SK-MEL-5 (cell line): ENCODE measurements around the gene CRYBG1. TPM values are rescaled to one million over a fixed set of nuclear protein-coding genes. Genes with fewer than 3 reads are reported as not detected.
"Not testable (repeated sequence)": the region's sequence is repeated elsewhere in the genome, so short reads cannot be mapped to it uniquely, and the experiment has no call there.

ENCODE experiments used
- DNase-seq: peaks from one replicate; pipeline ENCODE4 v3.0.0-alpha.2; 2016; ENCODE audit warnings: low read depth, low spot score
- in situ Hi-C: cut with HindIII; loops from 2 replicates; pipeline ENCODE4 v1.10.0; 2016; ENCODE audit warnings: low sequenced_read_pairs, high pct_unique_total_duplicates, low pct_unique_long_range_greater_than_20kb
- total RNA-seq: library from RNA; depleted of rRNA; stranded (reverse); fragments of >200 nt; shearing (Covaris generic); gene quantifications from 2 replicates; pipeline ENCODE4 v1.2.3, GENCODE V29; 2014

The CRYBG1 gene
- total RNA-seq, 1 experiment from 2014 or later = 0.05 TPM

DNA sequence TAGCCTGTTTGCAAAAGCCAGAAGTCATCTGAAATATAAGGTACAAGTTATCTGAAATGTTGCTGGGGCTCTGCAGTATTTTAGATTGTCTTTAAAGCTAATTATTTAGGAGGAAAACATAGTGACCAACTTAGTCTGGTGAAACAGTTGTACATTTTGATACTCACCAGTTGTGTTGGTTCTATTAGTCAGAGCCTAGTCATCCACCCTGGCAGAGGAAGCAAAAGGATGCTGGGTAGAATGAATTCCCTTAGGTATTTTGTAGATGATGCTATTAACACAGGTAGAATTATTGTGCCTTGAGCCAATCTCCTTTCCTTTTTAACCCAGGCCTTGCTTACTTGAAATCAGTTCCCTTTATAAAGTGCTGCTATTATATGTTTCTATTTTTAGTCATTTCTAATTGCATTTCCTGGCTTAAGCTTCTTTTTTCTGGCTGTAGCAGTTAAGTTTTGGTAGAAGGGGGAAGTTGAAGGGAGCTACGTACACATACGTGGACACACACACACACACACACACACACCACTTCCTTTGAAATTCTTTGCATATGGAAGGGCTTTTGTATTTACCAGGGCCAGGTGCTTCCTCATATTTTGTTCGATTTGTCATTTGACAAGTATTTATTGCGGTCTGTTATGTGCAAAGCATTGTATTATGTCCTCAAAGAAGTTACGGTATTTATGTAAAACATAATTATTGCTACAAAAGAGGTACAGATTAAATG is 186.3 kb downstream of the CRYBG1 start:
- no peak for DNase-seq
- in situ Hi-C loops = no loop called here

DNA sequence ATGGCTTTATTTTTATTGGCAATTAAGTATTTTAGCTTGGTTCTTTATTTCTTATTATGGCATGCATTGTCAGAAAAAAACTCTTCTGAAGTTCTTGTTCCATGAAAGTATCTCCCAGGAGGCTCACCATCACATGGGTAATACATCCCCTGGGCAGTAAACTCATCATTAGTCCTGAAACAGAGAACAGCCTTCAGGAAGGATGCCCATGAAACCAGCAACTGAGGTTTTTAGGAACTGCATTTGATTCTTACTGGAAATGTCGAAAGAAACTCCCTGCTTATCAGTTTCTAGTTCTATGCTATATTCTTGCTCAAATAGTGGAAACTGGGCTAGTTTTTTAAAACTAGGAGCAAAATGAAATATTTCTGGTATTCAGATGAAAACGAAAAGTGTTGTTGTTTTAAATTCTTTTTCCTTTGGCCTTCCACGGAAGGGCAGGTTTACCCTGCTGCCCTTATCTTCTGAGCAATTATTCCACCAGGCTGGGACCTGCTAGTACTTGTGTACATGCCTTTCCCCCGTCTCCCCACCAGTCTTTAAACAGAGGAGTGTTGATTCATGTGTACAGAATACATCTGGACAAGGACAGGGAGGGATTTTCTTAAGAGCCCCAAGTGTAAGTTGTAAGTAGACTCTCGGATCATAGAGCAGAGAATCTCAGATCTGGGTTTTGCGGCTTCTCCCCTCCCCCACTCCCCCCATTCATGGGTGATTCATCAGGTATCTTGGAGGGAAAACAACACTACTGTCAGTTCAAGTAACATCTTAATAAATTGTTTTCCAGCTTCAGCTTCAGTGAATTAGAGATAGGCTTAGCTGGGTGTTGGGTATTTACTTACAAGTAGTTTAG is 187.3 kb downstream of the CRYBG1 start:
- in situ Hi-C loops = no loop called here
- DNase-seq = no peak

- DNase-seq, in situ Hi-C loops: not testable (repeated sequence)
Observed at GRCh38 chr6:106548926-106549455, 188.5 kb downstream of the CRYBG1 start.

DNA sequence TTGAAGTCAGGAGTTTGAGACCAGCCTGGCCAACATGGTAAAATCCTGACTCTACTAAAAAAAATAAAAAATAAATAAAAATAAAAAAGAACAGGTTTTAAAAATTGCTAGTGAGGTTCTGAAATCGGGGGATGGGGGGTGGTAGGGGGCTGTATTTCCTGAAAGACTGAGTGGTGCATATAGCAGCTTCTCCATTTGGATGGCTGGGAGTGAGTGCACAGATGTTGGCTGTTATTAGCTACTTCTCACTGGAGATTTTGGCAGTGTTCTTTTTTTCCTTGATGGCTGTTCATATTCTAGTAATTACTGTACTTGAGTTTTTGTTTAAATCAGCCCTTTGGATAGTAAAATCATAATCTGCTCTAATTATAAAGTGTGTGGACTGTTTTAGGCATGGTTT is 189.0 kb downstream of the CRYBG1 start:
- in situ Hi-C loops = no loop called here
- no peak for DNase-seq

DNA sequence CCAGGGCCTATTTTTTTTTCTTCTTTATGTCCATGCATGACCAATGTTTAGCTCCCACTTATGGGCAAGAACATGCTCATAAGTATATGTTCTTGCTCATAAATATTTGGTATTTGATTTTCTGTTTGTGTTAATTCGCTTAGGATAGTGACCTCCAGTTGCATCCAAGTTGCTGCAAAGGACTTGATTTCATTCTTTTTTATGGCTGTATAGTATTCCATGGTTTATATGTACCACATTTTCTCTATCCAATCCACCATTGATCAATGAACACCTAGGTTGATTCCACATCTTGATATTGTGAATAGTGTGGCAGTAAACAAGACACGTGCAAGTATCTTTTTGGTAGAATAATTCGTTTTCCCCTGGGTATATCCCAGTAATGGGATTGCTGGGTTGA is 190.6 kb downstream of the CRYBG1 start:
- in situ Hi-C loops = loop anchor here (10.0 kb wide), 1 partner anchor 106 kb away; no protein-coding TSS in a partner anchor
- no peak for DNase-seq

DNA sequence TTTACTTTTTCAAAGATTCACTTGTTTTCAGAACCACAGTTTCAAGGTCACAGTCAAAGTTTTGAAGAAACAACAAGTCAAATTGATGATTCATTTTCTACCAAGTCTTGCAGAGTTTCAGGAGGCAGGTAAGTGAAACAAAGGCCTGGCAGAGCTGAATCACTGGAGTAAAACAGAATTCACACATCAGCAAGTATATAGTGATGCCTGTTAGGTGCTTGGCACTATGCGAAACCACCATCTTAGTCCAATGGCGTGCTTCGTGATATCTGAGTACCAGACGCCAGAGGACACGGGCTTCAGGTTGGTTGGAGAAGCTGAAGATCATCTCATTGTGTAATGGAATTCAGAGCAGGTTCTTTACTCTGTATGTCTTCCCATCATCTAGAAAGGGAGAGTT is 192.9 kb downstream of the CRYBG1 start:
- in situ Hi-C loops = loop anchor here (10.0 kb wide), 1 partner anchor 109 kb away; no protein-coding TSS in a partner anchor
- no peak for DNase-seq

- no peak for DNase-seq
- in situ Hi-C loops = loop anchor here (10.0 kb wide), 1 partner anchor 111 kb away; no protein-coding TSS in a partner anchor
Observed at GRCh38 chr6:106555767-106556166, 195.2 kb downstream of the CRYBG1 start.

DNA sequence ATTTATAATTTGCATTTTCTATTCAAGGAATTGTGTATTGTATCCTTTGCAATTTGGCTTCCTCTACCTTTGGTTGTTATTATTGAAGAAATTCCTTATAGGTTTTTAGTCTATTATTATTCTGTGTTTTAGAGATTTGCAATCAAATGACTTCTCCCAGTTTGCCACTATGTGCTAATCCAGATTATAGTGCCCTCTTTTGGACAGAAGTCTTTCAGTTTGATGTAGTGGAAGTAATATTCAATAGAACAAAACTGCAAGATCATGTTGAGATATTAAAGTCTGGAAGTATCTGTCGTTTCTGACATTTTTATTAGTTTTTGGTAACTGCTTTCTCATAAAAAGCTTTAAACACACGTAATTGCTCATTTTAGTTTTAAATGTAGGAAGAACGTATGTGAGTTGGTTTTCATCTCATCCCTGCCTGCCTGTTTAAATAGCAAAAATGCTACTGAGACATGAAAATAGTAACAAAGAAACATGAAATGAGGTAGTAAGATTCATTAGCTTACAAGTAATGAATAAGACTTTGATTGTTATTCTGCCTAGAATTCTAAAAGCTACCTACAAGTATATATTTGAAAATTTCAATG is 195.9 kb downstream of the CRYBG1 start:
- peak; percentile 48 for DNase-seq
- in situ Hi-C loops = loop anchor here (10.0 kb wide), 1 partner anchor 112 kb away; no protein-coding TSS in a partner anchor

- in situ Hi-C loops = loop anchor here (10.0 kb wide), 1 partner anchor 113 kb away; no protein-coding TSS in a partner anchor
Observed at GRCh38 chr6:106557837-106558236, 197.3 kb downstream of the CRYBG1 start.

DNA sequence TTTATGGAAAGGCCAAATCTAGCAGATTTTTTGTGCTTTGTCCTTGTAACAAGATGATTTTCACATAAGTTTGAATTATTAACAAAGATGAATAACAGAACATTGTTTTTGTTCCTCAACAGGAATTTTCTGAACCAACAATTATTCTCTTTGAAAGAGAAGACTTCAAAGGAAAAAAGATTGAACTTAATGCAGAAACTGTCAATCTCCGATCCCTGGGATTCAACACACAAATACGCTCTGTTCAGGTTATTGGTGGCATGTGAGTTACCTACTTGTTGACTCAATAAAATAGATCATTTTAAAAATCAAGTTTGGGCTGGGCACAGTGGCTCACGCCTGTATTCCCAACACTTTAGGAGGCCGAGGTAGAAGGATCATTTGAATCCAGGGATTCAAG is 197.8 kb downstream of the CRYBG1 start:
- peak; percentile 43 for DNase-seq
- in situ Hi-C loops = loop anchor here (10.0 kb wide), 1 partner anchor 114 kb away; no protein-coding TSS in a partner anchor

More at GRCh38 chr6:106557837-106558236, 197.3 kb downstream of the CRYBG1 start:
- peak; percentile 48 for DNase-seq

DNA sequence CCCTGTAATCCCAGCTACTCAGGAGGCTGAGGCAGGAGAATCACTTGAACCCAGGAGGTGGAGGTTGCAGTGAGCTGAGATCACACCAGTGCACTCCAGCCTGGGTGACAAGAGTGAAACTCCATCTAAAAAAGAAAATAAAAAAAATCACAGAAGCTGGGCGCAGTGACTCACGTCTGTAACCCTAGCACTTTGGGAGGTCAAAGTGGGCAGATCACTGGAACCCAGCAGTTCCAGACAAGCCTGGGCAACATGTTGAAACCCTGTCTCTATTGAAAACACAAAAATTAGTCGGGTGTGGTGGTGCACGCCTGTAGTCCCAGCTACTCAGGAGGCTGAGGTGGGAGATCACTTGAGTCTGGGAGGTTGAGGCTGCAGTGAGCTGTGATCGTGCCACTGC is 199.1 kb downstream of the CRYBG1 start:
- in situ Hi-C loops = loop anchor here (10.0 kb wide), 1 partner anchor 115 kb away; no protein-coding TSS in a partner anchor
- not testable (repeated sequence) for DNase-seq

- DNase-seq = no peak
- in situ Hi-C loops = no loop called here
Observed at GRCh38 chr6:106560996-106561685, 200.6 kb downstream of the CRYBG1 start.

DNA sequence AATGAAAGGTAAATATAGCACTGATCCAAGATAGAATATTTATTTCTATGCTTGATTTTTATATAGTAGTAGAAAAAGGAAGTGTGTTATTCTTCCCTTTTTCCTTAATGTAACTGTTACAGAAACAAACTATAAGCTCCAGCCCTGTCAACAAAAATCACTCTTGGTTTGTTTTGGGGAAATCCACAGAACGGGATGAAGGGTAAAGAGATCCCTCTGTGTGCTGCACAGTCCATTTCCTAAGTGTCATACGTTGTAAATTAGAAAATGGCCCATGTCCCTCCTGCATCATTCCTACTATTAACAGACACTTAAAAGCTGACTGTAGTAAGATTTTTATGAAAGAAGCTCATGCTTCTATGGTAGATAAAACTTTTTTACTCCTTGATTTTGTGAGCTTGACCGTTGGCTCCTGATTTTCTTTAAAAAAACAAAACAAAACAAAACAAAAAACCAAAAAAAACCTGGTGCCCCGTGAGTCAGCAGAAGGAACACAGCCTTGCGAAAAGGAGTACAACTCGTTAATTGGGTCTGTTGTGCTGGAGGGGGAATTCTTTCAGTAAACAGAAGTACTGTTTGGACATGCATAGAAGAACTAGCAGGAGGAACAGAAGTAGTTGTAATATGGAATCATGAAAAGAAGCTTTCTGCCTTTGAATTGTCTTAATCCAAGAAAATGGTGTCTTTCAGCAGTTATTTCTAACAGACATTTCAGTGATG is 201.3 kb downstream of the CRYBG1 start:
- no peak for DNase-seq
- in situ Hi-C loops = no loop called here

- no peak for DNase-seq
- in situ Hi-C loops = no loop called here
Observed at GRCh38 chr6:106563614-106564013, 203.1 kb downstream of the CRYBG1 start.

- in situ Hi-C loops = no loop called here
- no peak for DNase-seq
Observed at GRCh38 chr6:106564476-106564875, 204.0 kb downstream of the CRYBG1 start.

DNA sequence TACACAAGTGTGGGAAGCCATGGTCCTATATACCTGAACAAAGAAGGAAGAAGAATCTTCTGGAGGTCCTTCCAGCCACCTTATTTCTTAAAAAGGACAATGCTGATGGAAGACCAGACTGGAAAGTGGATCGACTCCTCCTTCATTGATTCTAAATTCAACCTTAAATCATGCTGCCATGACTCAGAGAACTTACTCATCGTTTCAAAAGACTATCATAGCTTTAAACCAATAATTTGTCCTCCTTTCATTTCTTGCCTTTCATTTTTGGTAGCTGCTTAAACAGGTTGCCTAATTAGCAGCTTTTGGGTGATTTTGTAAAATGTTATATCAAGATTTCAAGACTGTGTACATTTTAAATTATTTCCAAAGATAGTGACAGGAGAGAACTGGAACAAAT is 208.0 kb downstream of the CRYBG1 start:
- no peak for DNase-seq
- in situ Hi-C loops = no loop called here

DNA sequence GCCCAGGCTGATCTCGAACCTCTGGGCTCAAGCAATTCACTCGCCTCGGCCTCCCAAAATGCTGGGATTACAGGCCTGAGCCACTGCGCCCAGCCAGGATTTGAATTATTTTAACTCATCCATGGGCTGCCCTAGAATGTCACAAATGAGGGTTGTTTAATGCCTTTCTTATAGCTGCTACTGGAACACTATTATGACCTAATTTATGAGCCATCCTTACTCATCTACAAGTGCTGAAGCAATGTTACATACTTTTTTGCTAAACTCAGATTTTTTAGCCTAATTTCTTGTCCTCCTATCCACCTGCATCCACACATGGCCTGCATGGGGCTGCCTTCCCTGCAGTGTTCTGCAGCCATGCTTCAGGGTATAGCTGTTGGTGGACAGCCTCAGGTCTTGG is 208.9 kb downstream of the CRYBG1 start:
- in situ Hi-C loops = no loop called here

More for the DNA sequence above, 208.9 kb downstream of the CRYBG1 start:
- no peak for DNase-seq
